K562 (cell line): ENCODE measurements around the gene UBFD1. TPM values are rescaled to one million over a fixed set of nuclear protein-coding genes. Genes with fewer than 3 reads are reported as not detected.

Experiments used
- ARID2 ChIP-seq: fragments of 450-650 bp; IDR thresholded peaks from 2 replicates; pipeline ENCODE4 v1.6.1; 2017; ENCODE audit warnings: antibody characterized with exemption, mild to moderate bottlenecking
- ARID3A ChIP-seq: IDR thresholded peaks from 2 replicates; pipeline ENCODE4 v1.6.1; 2012; ENCODE audit warnings: low read depth, low read length, improper control_type of control experiment, borderline replicate concordance
- ATF1 ChIP-seq, 2 experiments: fragments of 450-650 bp in 1 of 2; IDR thresholded peaks; 2 replicates each; pipeline ENCODE4 v1.6.1; 2016; ENCODE audit warnings: missing compliant biosample characterization in 1 of 2, missing genetic modification characterization in 1 of 2
- ATF2 ChIP-seq: sonication (generic); formaldehyde crosslinking; IDR thresholded peaks from 2 replicates; pipeline ENCODE4 v1.8.1; 2022; ENCODE audit warnings: missing genetic modification reagents
- BCL6 ChIP-seq: fragments of 250-450 bp; sonication (Bioruptor Pico); IDR thresholded peaks from 2 replicates; pipeline ENCODE4 v1.4.0; 2020
- CBX3 ChIP-seq, 2 experiments: IDR thresholded peaks; 1 replicate in 1 of 2; 2 replicates in 1 of 2; pipeline ENCODE4 v1.6.1; 2012; ENCODE audit warnings: inconsistent platforms in 2 of 2, low read length in 2 of 2, borderline replicate concordance in 1 of 2, control low read depth in 1 of 2
- FOXP1 ChIP-seq: sonication (generic); formaldehyde crosslinking; IDR thresholded peaks from 2 replicates; pipeline ENCODE4 v1.8.0; 2022; ENCODE audit warnings: mild to moderate bottlenecking, missing genetic modification reagents
- GMEB1 ChIP-seq: fragments of 250-450 bp; sonication (Bioruptor Pico); IDR thresholded peaks from 2 replicates; pipeline ENCODE4 v1.4.0; 2020; ENCODE audit warnings: mild to moderate bottlenecking
- HMG20B ChIP-seq: fragments of 250-450 bp; sonication (Bioruptor Pico); IDR thresholded peaks from 2 replicates; pipeline ENCODE4 v1.5.0; 2021; ENCODE audit warnings: mild to moderate bottlenecking
- MAZ ChIP-seq, 2 experiments: fragments of 450-650 bp in 1 of 2; sonication (generic) in 1 of 2; formaldehyde crosslinking; IDR thresholded peaks in 1 of 2; conservative IDR thresholded peaks in 1 of 2; 2 replicates each; pipeline versions ENCODE4 v1.4.0 to v1.5.0; 2020; ENCODE audit warnings: mild to moderate bottlenecking in 1 of 2, missing genetic modification reagents in 1 of 2
- MCM3 ChIP-seq: fragments of 450-650 bp; IDR thresholded peaks from 2 replicates; pipeline ENCODE4 v1.6.1; 2016
- MYBL2 ChIP-seq, 2 experiments: fragments of 450-650 bp in 1 of 2; sonication (generic) in 1 of 2; formaldehyde crosslinking in 1 of 2; IDR thresholded peaks; 2 replicates each; pipeline versions ENCODE4 v1.6.1 to v1.8.1; 2017 to 2022; ENCODE audit warnings: borderline replicate concordance in 1 of 2, inconsistent platforms in 1 of 2, low read depth in 1 of 2, mild to moderate bottlenecking in 1 of 2, missing genetic modification reagents in 1 of 2, moderate library complexity in 1 of 2
- NFIC ChIP-seq: fragments of 450-650 bp; IDR thresholded peaks from 2 replicates; pipeline ENCODE4 v1.6.1; 2017; ENCODE audit warnings: mild to moderate bottlenecking, inconsistent platforms
- SAFB ChIP-seq: fragments of 200-400 bp; formaldehyde crosslinking; IDR thresholded peaks from 2 replicates; pipeline ENCODE4 v1.6.1; 2017; ENCODE audit warnings: low read depth, low read length, borderline replicate concordance
- THAP12 ChIP-seq: fragments of 250-450 bp; sonication (Bioruptor Pico); IDR thresholded peaks from 2 replicates; pipeline ENCODE4 v1.9.0; 2021; ENCODE audit warnings: mild to moderate bottlenecking, inconsistent platforms
- ZC3H8 ChIP-seq: fragments of 450-650 bp; IDR thresholded peaks from 2 replicates; pipeline ENCODE4 v1.6.1; 2017
- ZNF511 ChIP-seq: sonication (generic); formaldehyde crosslinking; IDR thresholded peaks from 2 replicates; pipeline ENCODE4 v1.8.0; 2022; ENCODE audit warnings: mild to moderate bottlenecking, missing genetic modification reagents
- ZNF561 ChIP-seq: fragments of 450-650 bp; formaldehyde crosslinking; conservative IDR thresholded peaks from 2 replicates; pipeline ENCODE4 v1.4.0; 2020; ENCODE audit warnings: mild to moderate bottlenecking, moderate library complexity
- polyA plus RNA-seq, 8 experiments: library from polyadenylated mRNA; depleted of rRNA in 4 of 8; stranded (reverse) in 5 of 8; unstranded in 3 of 8; fragments of >200 nt; fragmentation: Nextera tagmentation in 2 of 8; fragmentation: Illumina TruSeq in 1 of 8; extraction: Ambion mirVana in 2 of 8; extraction: Trizol in 1 of 8; gene quantifications; 2 replicates each; pipeline versions ENCODE4 v1.2.1 to v1.2.3, GENCODE V29; 2011 to 2014; ENCODE audit warnings: inconsistent platforms in 1 of 8, missing spikeins in 1 of 8
- total RNA-seq, 7 experiments: library from RNA; depleted of rRNA in 6 of 7; stranded (reverse); fragments of >200 nt in 6 of 7; fragmentation: Illumina TruSeq in 2 of 7; extraction: Trizol in 2 of 7; gene quantifications; 2 replicates each; pipeline versions ENCODE4 v1.2.1 to v1.2.3, GENCODE V29; 2011 to 2021; ENCODE audit warnings: low replicate concordance in 1 of 7

Gene UBFD1
- total and polyA plus RNA-seq, 9 of the 15 experiments (the other 6 are each of a cell fraction or from before 2014, with no cell fraction given), result 10.7 to 66.2 (median 34.0) TPM

- TF ChIP-seq ARID3A (no peak), BCL6 (CRISPR knock-in tag) (no peak), MCM3 (no peak), ATF2 (no peak), NFIC (peak; percentile 38; the same call in 1 of the 2 replicates), CBX3 (IDR thresholded peaks at IDR 0.05; ENCODE audit: borderline replicate concordance in 1 of 2, low read length in 2 of 2) (0 out of 3 replicates have a peak, but pooled peaks of 1 of the 2 experiments have one; percentile 55), FOXP1 (CRISPR knock-in tag) (peak; percentile 81), ATF1 (CRISPR knock-in tag; IDR thresholded peaks at IDR 0.05) (no peak), ATF1 (tag; IDR thresholded peaks at IDR 0.05) (peak; percentile 84), MYBL2 (IDR thresholded peaks at IDR 0.05; ENCODE audit: low read depth) (no peak), MYBL2 (CRISPR knock-in tag; IDR thresholded peaks at IDR 0.05; ENCODE audit: borderline replicate concordance) (no peak), GMEB1 (CRISPR knock-in tag) (peak; percentile 94), SAFB (no peak), THAP12 (CRISPR knock-in tag) (peak; percentile 98), MAZ (CRISPR knock-in tag; conservative IDR thresholded peaks at IDR 0.05 in 1 of 2, IDR thresholded peaks at IDR 0.05 in 1 of 2) (peak; percentile 53 to 63; a peak in 2 of 4 replicates), ZNF511 (CRISPR knock-in tag) (0 out of 2 replicates have a peak, but pooled peaks have one; percentile 47), ZNF561 (CRISPR knock-in tag) (no peak), ZC3H8 (no peak), HMG20B (CRISPR knock-in tag) (no peak), ARID2 (no peak)
These were observed 38.6 kb downstream of the UBFD1 start, which contains the start of gene NDUFAB1 (continued) for GRCh38 chr16:23595951-23596720.
